GM19023 (cell line): Measurements from ENCODE around the gene CPLX3.
A peak's percentile ranks its signal among the peaks of the same experiment; 100 is the strongest.

Source experiments
- ATAC-seq: cut with Tn5 transposase; IDR thresholded peaks from one replicate; pipeline ENCODE4 v1.9.1; 2021; ENCODE audit warnings: mild to moderate bottlenecking, moderate library complexity; ENCODE audit not compliant: unreplicated experiment

CPLX3 gene

DNA sequence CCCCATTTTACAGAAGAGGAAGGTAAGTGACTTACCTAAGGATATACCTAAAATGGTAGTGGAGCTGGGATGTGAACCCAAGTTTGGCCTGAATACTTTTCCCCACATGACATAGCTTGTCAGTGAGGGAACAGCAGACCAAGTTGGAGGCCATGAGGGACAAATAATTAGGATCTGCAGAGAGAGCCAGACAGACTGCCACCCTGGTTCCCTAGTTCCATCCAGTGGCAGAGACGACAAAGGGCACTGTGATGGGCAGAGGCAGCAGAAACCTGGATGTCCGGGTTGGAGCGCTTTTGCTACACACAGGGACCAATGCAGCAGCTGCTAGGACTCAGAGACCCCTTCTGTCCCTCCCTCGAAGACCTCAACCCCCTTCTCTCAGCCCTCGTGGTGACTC, 1.2 kb downstream of the CPLX3 start:
- no peak for ATAC-seq

DNA sequence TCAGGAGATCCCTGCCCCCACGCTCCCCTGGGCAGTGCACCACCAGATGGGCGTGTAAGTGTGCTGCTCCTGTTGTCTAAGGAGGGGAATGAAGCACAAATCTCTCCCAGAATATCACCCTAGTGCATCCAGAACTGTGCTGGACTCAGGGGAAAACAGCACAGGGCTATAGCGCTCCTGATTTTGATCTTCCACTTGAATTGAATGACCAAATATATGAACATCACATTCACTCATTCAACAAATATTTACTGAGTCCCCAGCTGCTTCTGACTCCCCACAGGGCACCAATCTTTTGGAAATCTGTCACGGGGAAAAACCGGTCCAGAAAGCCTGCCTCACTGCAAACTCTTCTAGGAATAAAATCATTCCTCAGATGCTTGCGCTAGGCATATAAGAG, 2.4 kb downstream of the CPLX3 start:
- ATAC-seq: no peak

DNA sequence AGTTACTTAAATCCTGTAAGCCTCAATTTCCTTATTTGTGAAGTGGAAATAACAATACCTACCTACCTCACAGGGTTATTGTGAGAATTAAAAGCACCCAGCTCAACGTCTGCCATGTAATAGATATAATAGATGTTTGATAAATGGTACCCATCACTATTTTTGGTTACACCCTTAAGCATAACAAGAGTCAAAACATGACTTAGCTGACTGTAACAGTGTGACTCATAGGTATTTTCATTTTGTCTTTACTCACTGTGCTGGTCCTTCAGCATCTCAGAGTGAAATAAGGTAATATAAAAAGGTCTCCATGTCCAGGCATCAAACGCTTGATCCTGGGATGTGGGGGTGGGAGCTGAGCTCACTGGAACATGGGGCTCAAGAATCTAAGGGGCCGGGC, 3.1 kb downstream of the CPLX3 start:
- ATAC-seq: no peak

DNA sequence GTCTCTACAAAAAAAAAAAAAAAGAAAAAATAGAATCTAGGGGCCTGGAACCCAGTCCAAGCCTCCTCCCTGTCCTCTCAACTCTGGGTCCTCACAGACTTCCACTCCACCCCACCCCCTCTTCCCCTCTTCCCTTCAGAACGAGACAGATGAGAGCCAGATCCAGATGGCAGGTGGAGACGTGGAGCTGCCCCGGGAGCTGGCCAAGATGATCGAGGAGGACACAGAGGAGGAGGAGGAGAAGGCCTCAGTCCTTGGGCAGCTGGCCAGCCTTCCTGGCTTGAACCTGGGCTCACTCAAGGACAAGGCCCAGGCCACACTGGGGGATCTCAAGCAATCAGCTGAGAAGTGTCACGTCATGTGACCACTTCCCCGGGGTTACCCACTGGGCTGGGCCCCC, 3.6 kb downstream of the CPLX3 start:
- no peak for ATAC-seq

DNA sequence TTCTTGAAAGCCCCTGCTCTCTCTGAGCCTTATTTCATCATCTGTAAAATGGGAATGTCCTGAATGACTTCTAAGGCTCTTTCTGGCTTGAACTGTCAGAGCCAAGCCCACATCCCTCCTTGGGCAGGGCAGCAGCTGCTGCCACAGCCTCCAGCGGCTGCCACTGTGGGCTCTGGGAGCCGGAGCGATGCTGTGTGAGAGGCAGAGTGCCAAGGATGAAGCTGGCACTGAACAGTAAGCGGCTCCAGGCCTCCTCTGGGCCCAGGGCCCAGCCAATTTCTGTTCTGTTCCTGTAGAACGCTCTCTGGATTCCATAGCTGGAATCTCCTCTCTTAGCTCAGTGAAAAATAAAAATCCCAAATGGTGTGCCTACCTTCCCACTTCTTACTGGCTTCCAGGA, 4.4 kb downstream of the CPLX3 start:
- no peak for ATAC-seq

DNA sequence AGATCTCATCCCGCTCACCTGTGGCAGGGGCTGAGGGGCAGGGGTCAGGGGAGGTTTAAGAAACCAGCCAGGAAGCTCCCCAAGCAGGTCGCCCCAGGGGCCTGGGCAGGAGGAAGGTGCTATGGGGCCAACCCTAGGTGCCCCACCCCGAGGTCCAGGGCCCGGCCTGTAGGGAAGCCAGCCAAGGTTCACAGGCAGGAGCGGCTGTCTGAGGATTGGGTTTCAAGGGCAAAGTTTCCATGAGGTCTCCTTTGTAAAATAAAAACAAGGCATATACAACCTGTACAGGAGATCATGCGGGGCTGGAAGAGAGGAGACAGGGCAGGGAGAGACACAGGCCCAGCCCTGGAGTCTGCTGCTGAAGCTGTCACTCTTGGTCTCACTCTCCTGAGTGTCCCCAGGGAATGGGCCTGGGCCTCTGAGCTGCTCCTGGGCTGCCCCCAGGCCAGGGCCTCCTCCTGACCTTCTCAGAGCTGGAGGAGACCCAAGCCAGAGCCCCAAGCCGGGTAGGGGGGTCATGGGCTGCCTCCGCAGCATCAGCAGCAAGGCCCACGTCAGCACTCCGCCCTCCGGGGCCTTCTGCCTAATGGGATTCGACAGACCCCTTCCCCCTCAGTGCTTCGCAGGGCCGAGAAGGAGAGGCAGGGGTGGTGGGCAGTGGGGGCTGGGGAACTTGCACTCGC, 5.5 kb downstream of the CPLX3 start:
- ATAC-seq: no peak

DNA sequence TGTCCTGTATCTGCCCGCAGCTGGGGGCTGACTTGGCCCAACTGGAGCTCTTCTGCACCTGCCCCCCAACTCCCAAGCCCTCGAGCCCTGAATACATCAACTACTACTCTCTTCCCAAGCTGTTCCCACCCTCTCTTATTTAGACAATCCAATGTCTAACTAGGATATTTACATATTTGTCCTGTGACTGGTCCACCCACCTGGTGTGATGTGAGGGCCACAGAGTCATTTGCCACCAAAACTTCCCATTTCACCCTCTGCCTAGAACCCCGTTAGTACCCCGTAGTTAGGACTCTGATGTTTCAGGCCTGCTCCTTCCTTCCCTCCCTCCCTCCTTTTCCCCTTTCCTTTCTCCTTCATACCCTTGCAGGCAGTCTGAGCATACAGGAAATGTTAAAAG, 6.4 kb downstream of the CPLX3 start:
- ATAC-seq: no peak

DNA sequence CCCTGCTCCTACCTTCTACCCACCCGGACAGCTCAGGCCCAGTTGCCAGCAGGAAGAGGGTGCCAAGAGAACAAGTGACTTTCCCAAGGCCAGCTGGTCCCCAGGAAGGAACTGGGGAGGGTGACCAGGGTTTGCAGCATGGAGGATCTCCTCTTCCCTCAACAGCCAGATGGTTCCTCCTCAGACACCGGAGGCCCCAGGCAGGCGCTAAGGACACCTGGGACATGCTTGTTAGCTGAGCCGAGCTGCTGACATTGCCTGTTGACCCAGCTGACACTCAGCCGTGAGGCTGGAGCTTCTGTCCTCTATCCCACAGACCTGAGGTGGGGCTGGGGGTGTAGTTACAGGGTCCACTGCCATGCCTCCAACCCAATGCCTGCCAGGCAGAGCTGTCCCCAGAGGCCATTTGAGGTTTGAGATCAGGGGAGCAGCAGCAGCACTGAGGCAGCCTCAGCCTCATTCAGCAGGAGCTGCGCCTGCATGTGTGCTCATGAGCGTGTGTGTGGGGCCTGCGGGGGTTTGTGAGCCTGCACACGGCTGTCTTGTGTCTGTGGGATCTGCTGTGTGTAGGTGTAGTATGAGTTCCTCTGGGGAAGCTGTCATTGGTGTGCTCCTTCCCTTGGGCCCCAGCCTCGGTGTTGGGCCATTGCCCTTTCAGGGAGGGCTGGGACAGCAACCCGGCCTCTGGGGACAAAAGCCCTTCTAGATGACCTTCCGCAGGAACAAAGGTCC, 7.1 kb downstream of the CPLX3 start:
- no peak for ATAC-seq

DNA sequence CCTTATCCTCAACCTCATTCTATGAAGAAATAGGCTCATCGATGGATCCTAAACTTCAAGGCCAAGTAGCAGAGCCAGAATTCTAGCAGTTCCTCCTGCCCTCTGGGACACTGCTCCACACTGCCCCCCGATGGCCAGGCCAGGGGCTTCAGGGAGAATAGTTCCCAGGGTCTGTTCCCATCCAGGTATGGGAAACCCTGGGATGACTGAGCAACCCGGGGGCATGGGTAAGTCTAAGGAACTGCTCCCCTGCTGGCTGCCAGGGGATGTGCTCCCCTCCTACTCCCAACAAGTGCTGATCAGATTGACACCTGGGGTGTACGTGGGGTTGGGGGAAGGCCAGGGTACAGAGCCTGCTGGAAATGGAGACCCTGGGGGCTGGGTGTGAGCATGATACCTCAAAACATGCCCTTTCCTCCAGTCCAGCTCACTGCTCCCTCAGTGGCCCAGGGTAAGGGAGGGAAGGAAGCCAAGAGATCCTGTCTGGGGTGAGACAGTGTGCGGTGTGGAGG, 8.9 kb downstream of the CPLX3 start:
- no peak for ATAC-seq

DNA sequence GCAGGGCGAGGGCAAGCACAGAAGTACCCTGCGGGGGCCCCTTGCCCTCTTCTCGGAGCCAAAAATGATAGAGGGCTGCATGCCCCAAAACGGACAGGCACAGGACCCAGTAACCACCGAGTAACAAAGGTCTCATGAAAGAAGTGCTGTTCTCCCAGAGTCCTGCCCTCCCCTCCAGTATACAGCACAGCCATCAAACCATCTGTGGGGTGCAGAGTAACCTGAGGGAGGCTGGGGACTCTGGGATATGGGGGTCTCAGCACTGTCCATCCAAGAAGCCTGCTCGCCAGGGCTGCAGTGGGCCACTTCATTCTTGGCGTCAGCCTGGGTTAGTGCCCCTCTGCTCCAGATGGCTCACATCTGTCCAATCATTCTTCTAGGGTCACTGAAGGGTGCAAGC, 10.4 kb downstream of the CPLX3 start:
- no peak for ATAC-seq

DNA sequence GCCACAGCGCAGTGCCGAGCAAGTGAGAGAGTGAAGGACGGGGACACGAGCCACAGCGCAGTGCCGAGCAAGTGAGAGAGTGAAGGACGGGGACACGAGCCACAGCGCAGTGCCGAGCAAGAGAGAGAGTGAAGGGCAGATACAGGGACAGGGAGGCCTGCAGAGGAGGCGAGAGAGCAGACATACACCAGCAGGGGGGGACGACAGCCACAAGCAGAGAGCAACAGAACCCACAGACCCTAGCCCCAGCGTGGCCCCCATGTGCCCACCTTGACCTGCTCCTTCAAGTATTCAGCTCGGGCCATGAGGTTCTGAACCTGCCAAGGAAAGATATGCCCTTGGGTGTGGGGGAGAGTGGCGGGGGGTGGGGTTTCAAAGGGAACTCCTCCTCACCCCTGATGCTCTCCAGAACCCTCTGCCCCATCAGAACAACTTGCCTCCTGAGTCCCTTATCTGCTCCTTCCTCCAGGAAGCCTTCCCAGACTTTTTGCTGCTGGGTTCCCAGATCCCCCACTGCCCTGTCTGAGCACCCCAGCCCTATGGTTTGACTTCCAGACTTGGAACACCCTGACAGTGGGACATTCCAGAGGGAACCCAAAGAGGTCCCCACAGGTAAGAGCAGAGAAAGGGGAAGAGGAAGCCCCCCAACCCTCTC, 11.2 kb downstream of the CPLX3 start:
- no peak for ATAC-seq

DNA sequence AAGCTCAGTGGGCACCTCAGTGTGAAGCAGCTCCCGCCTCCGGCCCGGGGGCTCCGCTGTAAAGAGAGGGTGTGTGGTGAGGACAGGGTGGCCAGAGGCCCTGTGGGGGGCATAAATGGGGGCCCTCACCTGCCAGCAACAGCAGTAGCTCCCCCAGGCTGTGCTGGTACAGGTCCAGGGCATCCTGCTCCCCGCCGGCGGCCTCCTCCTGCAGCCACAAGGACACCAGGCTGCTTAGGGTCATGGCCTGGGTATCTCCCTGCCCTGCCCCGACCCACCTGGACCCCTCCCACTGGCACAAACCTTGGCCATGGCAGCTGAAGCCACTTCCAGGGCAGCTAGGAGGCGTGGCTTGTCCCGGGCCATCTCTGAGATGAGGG, 11.7 kb downstream of the CPLX3 start:
- ATAC-seq: no peak

DNA sequence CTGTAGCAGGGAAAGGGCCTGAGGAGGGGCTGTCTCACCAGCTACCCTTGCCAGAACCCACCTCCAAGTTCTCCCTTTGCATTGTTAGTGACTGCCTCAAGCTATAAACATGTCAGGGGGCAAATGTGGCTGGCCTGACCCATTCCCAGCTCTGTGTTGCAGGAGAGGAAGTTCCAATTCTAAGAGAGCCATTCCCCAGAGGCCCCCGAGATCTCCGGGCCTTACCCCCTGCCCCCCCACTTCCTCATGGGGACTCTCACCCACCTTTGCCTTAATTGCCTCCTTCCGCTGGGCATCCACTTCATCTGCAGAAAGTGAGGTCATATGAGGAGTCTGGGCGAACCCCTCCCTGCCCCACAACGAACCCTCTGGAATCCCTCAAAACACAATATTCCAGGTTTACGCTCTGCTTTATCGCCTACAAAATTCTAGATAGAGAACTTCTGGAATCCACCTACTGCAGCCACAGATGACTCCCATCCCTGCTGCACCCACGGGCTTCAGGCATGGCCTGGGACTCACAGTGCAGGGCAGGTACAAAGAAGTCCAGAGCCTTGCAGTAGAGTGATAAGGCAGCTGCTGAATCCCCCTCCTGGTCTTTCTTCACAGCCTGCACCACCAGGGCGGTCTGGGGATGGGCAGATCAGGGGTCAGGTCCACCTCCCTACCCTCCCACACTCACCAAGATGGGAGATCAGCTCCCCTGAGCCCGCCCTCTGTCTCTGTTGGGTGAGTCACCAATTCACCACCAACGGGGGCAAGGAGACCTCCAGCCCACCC, 12.5 kb downstream of the CPLX3 start:
- no peak for ATAC-seq

DNA sequence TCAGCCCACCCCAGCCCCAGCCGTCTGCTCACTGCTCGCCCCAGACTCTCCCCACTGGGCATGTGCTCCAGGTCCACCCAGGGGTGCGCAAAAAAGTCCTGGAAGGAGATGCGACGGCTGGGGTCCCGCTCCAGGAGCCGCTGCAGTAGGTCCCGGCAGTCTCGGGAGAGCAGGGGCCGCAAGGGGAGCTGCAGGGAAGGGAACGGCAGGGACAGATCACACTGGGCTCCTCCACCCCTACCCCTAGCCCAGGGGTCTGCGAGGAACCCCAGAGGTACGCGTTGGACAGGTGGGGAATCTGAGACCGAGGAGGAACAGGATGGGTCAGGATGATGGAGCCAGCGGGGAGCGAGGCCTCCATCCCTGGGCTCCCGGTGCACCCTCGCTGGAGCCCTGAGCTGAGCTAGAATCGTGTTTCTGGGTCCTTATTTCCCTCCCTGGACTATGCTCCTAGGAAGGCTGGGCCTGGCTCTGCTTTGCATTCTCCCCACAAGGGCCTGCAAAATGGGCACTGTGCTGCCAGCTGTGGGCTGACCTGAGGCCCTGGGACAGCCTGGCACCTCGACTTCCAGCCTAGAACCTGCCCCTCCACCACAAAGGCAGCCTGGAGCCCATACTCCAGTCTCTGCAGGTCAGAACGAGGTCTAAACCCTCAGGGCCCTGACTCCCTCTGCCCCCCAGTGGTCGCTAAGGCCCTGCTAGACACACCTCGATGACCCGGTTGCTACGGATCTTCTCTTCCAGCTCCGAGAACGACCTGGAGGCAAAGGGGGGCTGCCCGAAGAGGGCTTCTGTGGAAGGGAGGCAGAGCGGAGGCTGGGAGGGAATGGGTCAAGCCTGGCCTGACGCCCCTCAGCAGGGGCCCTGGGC, 13.3 kb downstream of the CPLX3 start:
- no peak for ATAC-seq

DNA sequence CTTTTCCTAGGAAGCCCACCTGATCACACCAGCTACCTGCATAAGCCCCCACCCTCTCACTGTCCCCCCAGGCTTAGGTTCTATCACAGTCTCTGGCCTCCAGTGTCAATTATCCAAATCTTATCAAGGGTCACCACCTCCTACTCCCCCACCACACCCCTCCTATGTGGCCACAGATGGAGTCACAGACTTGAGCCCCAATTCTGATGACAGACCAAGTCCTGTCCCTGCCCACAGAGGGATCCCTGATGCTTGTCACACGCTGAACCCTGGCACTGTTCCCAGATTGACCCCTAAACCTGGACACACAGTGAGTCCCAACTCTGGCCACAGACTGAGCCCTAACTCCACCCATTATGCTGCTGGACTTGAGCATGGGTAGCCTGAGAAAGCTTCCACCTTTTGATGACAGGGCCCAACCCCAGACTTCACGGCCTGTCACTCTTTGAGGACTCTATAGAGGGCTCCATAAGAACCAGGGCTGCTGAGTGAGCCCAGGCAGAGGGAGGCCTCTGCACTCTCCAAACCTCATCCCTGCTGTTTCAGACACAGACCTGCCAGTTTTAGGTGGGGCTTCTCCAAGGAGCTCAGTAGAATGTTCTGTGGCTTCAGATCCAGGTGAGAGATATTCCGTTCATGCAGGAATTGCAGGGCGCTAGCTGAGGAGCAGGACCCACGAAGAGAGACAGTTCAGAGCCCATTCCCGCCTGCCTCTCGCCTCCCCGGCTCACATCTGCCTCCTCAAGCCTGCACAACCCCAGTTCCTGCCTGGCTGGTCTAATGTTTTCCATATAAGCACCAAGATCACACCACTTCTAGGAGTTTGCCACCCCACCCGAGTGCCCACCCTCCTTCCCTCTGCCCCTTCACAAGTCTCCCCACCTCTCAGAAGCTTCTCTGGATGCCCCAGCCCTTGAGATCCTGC, 14.7 kb downstream of the CPLX3 start:
- no peak for ATAC-seq

DNA sequence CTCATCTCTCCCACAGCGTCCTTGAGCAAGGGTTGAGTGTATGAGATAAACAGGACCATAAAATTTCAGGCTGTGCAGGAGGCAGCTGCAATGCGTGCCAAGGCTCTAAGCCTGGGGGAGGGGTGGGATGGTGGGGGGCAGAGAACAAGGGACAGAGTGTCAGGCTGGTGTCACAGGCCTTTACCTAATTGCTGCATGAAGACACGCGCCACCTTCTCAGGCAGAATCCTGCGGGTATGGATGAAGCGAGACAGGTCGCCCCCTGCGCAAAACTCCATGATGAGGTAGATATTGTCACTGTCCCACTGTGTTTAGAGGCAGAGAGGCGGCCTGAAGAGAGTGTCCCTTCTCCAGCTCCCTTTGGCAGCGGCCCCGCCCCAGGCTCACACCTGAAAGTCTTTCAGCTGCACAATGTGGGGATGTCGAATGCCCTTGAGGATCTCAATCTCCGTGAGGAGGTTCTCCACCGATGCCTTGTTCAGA, 15.5 kb downstream of the CPLX3 start:
- ATAC-seq: no peak

DNA sequence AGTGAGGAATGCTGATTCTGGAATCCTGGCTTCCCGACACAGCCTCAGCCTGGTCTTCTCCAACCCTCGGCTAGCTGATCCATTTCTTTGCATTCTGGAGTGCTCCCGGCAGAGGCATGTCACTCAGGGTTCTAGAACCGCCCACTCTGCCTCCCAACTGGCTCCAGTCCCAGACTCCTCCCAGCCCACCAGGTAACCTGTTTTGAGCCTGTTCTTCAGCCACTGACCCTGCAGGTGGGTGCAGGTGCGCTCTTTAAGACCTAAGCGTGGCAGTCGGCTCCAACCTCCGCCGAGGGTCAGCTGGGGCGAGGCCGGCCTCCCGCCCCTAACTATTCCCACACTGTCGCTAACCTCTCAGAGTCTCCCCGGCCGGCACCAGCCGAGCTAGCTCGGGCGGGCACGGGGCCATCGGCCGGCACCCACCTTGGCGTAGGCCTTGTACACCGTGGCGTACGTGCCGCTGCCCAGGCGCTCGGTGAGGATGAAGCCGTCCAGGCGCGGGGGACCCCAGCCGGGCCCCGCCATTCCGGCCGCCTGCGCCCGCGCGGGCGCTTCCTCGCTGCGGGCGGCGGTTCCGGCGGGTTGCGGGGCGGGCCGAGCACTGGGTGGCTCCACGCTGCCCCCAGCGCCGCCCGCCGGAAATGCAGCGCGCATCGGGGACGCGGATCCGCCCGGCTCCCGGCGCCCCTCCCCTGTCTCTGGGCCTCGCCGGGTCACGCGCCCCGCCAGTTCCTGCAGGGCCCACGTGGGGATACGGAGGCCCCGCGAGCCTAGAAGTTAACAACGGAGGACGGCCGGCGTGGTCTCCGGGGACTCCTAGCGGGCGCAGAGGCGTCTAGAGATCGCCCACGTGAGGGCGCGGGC, 16.4 kb downstream of the CPLX3 start, which contains the start of gene ULK3:
ULK3 (minus strand) TSS at position 576 of the 864 bp plus-strand sequence; CDS start at position 525, 51 bp downstream.
- peak; percentile 72 for ATAC-seq

DNA sequence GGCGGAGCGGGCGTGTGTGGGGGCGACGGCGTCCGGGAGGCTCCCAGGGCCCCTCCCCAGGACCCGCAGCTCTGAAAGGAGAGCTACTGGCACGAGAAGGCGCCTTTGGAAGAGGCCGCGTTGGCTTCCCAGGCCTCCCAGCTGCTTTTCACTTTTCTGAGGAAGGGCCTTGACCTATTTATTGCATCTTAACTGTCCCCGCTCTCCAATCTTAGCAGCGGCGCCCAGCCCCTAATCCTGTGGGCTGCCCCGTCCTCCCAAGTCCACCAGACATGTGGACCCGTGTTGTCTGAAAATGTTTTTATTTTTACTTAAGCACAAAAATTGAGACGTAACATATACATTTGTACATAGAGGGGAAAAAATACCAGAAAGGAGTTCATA, 17.0 kb downstream of the CPLX3 start:
- no peak for ATAC-seq
